B cell (primary cell): ENCODE results near the gene MAD2L1BP.

Experiments used
- EZH2 ChIP-seq: IDR thresholded peaks from 2 replicates; pipeline ENCODE4 v1.6.1; 2012; ENCODE audit warnings: borderline replicate concordance, low read depth, mild to moderate bottlenecking, moderate library complexity, low read length; ENCODE audit not compliant: insufficient read depth, poor library complexity, severe bottlenecking
- TF ChIP-seq, protein P1 (sequence below): fragments of 200-600 bp; IDR thresholded peaks from one replicate; pipeline ENCODE4 v1.8.0; 2022; ENCODE audit warnings: antibody characterized with exemption, mild to moderate bottlenecking

DNA sequence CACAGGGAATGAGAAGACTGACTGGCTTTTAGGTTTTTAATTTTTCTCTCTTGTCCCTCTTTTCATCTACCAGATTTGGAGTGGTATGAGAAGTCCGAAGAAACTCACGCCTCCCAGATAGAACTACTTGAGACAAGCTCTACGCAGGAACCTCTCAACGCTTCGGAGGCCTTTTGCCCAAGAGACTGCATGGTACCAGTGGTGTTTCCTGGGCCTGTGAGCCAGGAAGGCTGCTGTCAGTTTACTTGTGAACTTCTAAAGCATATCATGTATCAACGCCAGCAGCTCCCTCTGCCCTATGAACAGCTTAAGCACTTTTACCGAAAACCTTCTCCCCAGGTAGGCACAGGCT is 644 bp downstream of the MAD2L1BP start:
- TF ChIP-seq, protein P1, sequence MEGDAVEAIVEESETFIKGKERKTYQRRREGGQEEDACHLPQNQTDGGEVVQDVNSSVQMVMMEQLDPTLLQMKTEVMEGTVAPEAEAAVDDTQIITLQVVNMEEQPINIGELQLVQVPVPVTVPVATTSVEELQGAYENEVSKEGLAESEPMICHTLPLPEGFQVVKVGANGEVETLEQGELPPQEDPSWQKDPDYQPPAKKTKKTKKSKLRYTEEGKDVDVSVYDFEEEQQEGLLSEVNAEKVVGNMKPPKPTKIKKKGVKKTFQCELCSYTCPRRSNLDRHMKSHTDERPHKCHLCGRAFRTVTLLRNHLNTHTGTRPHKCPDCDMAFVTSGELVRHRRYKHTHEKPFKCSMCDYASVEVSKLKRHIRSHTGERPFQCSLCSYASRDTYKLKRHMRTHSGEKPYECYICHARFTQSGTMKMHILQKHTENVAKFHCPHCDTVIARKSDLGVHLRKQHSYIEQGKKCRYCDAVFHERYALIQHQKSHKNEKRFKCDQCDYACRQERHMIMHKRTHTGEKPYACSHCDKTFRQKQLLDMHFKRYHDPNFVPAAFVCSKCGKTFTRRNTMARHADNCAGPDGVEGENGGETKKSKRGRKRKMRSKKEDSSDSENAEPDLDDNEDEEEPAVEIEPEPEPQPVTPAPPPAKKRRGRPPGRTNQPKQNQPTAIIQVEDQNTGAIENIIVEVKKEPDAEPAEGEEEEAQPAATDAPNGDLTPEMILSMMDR, result no peak
- TF ChIP-seq EZH2, result no peak
